GM19328 (cell line): ENCODE measurements around the gene GATAD1.
"Not testable (repeated sequence)": the region's sequence is repeated elsewhere in the genome, so short reads cannot be mapped to it uniquely, and the experiment has no call there.

ENCODE experiments used
- ATAC-seq: cut with Tn5 transposase; IDR thresholded peaks from one replicate; pipeline ENCODE4 v1.9.1; 2021; ENCODE audit warnings: mild to moderate bottlenecking, moderate library complexity; ENCODE audit not compliant: unreplicated experiment

The GATAD1 gene

DNA sequence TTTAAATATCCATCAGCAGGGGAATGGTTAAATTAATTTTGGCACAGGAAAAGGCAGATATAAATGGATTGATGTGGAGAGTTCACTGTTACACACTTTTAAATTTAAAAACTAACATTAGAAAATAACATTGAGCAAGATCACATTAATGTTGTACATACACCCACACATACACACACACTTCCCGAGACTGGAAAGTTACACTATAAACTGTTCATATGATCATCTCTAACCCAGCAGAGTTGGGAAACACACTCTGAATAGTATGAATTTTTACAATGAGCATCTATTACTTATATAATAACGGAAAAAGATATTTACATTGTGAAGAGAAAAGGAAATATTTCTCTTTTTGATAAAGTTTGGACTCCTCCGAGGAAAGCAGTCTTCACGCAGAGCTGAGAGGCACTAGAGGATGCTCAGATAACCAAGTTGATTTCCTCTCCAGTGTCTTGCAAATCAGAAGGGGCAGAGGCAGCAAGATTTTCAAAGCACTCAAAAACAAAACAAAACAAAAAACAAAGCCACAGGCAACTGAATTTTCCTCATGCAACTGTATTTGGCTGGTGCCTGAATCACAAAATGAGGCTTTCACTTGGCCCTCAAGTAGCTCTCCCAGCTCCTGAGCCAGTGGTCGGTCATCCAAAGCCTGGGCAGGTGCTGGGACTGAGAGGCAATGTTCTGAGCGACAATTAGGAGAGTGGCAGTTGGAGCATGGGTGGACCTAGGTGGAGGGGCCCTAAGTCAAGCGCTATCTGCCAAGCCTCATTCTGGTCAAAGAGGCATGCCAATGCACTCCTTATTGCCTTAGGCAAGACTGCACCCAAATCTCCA is 10.5 kb upstream of the GATAD1 start:
- ATAC-seq: no peak

DNA sequence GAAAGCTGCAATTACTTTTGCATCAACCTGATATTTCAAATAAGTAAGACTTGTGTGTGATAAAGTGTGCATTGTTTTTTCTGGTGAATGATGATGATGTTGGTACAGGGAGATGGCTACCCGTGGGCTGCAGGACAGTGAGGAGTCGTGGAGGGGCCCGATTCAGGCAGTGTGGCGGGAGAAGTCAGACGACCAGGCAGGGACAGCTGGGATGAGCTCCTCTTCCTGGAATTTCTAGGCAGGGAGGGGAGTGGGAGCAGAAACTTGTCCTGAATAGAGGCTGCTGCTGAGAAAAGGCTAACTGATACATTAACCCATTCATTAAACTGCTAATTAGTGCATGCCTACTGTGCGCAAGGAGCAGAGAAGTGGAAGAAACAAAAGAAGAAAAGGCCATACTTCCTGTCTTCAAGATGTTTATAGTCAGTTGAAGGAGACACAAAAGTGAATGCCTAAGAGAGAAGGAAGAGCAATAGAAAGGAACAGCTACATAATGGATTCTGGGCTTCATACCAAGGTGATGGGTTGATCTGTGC is 9.3 kb upstream of the GATAD1 start:
- no peak for ATAC-seq

DNA sequence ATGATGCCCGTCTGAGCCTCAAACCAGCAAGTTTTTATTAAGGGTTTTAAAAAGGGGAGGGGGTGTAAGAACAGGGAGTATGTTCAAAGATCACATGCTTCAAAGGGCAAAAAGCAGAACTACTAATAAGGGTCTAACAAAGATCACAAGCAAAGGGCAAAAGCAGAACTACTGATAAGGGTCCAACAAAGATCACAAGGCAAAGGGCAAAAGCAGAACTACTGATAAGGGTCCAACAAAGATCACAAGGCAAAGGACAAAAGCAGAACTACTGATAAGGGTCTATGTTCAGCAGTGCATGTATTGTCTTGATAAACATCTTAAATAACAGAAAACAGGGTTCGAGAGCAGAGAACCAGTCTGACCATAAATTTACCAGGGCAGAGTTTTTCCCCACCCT is 4.6 kb upstream of the GATAD1 start:
- ATAC-seq: not testable (repeated sequence)

DNA sequence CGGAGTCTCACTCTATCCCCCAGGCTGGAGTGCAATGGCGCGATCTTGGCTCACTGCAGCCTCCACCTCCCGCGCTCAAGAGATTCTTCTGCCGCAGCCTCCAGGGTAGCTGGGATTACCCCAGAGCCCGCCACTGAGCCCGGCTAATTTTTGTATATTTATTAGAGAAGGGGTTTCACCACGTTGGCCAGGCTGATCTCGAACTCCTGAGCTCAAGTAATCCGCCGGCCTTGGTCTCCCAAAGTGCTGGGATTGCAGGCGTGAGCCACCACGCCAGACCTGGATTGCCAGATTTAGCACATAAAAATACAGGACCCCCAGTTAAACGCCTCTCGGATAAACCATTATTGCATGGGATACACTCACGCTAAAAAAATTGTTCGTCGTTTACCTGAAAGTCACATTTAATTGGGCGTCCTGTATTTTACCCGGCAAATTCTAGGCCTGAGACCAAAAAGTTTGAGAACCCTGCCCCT is 375 bp upstream of the GATAD1 start:
- no peak for ATAC-seq

DNA sequence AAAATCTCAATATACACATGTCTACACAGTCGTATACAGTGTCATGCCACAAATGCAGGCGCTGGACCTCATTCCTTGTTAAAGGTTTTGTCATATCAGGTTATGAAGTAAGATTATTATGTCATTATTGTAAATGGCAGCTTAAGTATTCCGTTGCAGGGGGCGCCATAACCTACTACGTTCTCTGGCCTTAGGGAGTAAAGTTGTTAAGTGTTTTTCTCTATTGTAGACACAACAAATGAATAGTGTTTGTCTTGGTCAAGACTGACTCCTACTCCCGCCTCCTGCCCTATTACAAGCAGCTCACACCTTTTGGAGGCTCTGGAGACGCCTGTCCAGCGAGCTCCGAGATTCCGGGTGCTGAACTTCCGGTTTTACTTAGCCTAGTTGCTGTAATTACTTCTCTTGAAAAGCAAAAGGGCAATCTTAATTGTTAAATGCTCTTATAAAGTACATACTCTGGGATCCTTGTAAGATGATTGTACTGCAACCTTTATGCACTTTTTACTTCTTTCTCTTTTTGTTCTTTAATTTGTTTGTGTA is 994 bp downstream of the GATAD1 start:
- peak; percentile 35 for ATAC-seq

DNA sequence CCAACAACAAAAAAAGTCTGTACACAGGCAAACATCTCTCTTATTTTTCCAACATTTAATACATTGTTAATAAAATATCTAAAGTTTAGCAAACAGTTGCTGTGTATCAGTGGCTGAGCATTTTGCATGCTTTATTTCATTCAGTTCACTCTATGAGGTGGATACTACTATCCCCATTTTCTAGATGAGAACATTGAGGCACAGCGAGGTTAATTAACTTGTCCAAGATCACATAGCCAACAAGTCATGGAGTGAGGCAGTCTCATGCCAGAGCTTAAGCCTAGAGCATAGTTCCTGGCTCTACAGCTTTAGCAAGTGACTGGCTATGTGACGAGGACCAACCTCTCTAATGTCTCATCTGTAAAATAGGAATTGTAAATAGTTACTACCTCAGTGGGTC is 4.4 kb downstream of the GATAD1 start:
- no peak for ATAC-seq

DNA sequence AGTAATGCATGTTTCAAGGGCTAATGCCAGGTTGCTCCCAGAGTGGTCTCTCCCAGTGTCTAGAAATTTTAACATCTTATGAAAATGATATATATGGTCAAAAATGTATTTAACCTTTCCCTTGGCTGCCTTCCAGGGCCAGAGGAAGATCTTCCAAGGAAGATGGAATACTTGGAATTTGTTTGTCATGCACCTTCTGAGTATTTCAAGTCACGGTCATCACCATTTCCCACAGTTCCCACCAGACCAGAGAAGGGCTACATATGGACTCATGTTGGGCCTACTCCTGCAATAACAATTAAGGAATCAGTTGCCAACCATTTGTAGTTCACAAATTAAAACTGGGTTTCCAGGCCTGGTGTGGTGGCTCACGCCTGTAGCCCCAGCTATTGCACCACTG is 9.0 kb downstream of the GATAD1 start:
- ATAC-seq: no peak

DNA sequence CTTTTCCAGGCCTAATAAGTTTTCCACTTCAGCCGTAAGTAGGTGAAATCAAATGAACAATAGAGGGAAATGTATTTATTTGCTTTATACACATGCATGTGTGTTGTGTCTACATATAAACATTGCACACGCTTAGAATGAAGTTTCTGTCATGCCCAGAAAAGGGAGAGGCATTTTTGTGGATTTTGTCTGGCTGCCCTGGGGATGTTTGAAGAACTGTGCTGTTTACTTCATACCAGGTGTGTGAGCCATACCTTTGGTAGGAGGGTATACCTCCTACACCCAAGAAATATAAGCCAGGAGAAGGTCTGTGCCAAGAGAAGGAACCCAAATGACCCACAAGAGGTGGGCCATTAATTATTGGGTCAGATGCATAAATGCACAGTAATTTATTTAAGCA is 12.8 kb downstream of the GATAD1 start:
- no peak for ATAC-seq

DNA sequence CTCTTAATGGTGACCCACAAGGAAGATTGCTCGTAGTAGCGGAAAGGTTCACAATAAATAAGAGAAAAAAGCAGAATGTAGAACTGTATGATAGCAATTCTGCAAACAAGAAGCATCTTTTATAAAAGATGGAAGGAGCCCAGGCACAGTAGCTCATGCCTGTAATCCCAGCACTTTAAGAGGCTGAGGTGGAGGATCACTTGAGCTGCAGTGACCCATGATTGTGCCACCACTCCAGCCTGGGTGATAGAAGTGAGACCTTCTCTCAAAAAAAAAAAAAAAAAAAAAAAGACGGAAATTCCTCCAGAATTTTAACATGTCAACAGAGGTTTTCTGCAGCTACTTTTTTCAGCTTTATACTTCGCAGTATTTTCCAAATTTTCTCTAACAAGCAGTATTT is 13.2 kb downstream of the GATAD1 start:
- ATAC-seq: no peak

DNA sequence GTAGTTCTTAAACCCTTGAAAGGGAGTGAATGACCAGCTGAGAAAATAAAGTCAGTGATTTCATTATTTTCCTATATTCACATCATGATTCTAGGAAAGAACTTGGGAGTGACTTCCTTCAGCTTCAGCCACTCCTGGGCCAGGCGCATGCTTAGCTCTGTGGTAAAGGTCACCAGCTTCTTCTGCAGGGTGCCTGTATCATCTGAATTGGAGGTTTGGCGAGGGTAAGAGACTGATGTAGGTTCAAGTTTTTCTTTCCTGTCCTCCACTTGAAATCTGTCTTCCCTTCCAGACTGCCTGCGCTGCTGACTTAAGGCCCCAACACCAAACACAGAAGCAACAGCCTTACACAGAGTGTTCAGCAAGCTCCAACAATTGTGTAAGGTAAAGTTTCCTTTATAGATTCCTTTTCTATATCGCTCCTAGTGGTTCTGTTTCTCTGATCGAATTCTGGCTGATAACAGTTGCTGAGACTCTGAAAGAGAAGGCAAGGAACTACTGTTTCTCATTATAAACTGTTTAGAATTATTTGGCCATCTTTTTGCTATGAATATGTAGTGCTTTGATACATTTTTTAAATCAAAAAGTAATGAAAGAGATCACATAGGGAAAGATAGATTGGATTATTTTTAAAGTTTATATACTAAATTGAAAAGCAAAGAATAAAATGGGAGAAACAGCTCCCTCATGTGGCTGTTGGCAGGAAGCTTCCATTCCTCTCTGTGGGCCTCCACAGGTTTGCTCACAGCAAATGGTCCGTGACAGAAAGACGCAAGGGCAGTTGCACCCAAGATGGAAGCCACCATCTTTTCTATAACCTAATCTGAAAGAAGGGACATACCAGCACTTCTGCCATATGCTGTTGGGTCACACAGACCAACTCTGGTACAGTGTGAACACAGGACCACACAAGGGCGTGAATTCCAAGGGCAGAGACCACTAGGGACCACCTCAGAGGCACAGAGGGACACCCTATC is 14.0 kb downstream of the GATAD1 start:
- ATAC-seq: peak; percentile 86

DNA sequence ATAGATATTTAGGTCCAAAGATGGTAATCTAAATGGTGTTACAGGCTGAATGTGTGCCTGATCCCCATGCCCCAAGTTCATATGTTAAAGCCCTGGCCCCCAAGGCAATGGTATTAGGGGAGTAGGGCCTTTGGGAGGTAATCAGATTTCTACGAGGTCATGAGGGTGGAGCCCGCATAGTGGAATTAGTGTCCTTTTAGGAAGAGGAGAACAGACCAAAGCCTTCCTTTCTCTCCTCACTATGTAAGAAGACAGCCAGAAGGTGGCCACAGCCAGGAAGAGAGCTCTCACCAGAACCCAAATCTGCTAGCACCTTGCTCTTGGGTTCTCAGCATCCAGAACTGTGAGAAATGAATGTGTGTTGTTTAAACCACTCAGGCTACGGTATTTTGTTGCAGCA is 15.3 kb downstream of the GATAD1 start:
- ATAC-seq: no peak

DNA sequence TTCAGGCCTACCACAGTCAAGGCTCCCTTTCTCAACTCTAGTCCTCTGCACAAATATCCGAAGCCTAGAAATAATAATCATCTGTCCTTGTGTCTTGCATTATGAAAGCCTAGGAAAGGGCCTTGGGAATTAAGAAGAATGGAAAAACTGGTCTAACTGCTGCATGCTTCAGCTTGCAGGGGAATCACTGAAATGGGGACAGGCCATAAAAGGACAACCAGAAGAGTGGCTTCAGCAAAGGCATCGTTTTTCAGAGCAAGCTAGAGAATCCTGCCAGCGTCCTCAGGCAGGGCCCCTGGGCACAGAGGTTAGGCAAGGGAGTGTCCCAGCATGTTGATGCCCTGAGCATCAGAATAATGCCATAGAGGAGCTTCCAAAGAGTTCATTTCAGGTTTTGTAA is 17.2 kb downstream of the GATAD1 start:
- ATAC-seq: no peak

DNA sequence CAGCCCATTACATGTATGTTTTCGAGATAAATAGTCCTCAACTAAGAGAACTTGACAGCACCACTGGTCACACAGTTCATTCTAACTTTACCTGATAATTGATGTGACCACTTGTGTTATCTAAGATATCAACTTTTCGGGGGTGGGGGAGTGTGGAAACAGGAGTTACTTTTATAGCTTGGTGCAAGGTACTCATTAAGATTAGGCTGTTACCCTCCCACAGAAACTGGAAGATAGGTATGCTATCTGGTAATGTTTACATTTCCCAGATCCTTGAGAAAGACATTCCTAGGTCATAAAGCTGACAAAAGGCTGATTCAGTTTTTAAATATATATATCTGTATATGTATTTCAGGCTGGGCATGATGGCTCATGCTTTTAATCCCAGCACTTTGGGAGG is 19.4 kb downstream of the GATAD1 start:
- no peak for ATAC-seq

DNA sequence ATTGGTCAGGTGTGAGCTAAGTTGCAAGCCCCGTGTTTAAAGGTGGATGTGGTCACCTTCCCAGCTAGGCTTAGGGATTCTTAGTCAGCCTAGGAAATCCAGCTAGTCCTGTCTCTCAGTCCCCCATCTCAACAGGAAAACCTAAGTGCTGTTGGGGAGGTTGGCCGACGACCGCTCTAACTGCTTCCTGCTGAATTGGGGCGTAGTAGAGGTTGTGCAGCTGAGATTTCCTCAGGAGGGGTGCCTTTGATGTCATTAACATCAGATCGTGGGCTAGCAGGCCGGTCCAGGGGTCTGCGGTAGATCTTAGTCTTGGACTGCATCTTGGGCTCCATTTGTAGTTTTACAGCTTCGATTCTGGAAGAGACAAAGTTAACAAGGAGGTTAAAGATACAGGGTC is 21.3 kb downstream of the GATAD1 start:
- not testable (repeated sequence) for ATAC-seq

DNA sequence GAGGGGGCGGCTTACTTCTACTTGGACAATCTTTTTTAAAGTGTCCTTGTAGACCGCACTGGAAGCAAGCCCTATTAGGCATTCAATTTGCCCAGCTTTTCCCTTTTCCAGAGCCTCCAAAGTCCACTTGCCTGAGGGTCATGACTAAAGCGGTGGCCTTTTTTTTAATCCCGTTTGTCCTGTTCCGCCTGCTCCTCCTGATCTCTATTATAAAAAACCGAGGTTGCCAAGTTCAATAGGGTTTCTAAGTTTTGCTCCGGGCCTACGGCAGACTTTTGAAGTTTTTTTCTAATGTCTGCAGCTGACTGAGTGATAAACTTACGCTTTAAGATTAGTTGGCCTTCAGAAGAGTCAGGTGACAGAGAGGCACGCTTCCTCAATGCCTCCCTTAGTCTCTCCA is 26.7 kb downstream of the GATAD1 start:
- not testable (repeated sequence) for ATAC-seq

DNA sequence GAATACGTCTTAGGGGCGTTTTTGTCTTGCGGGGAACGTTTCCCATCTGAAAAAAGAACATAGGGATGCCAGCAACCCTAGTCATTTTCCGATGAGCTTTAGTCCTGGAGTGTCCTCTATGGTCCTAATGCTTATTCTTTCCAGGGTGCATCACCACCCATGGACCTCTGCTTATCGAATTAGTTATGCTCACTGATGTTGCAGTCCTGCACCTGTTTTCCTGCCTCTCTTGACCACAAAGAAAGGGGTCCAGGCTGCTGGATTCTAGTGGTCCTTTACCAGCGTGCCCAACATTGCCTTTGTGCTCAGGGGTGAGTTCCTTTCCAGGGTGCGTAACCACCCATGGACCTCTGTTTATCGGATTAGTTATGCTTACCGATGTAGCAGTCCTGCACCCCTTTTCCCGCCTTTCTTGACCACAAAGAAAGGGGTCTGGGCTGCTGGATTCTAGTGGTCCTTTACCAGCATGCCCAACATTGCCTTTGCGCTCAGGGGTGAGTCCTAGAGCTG is 28.0 kb downstream of the GATAD1 start:
- ATAC-seq: not testable (repeated sequence)

DNA sequence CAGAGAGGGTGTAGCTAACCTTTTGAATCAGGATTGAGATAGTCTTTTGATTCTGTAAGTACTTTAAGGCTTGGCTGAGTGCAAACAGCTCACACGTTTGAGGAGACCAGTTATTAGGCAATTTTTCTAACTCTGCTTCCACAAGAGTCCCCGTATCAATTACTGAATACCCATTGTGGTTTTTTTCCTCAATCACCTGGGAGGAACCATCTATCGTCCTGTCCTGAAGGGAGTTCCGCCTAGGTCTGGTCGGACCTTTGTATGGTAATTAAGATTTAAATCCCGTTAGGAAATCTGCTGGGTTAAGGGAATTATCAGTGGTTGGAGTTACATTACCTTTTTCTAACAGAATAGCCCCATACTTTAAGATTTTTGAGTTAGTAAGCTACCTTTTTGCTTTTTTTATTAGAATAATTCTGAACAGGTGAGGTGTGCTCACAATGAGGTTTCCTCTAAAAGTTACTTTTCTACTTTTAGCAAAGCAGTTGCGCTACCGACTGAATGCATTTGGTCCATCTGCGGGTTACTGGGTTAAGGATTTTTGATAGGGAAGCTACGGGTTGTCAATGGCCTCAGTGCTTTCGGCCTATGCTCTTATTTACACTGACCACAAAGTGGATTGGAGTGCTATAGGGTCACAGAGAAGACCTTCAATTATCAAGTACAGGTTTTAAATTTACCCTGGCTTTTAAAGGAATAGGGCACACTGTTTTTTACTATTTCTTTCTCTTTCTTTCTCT is 28.7 kb downstream of the GATAD1 start:
- not testable (repeated sequence) for ATAC-seq

DNA sequence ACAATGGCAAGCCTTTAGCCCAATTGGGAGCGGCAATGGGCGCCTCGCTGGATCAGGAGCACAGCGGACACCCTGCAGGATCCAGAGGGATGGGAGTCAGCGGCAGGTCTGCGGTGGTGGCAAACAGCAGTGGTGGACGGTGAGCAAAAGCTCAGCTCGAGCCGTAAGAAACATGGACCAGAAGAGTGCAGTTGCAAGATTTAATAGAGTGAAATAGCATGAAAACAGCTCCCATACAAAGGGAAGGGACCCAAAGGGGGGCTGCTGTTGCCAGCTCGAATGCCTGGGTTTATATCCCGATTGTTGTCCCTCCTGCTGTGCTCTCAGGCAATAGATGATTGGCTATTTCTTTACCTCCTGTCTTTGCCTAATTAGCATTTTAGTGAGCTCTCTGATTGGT is 30.4 kb downstream of the GATAD1 start, which contains the start of gene ERVW-1:
TSS of gene ERVW-1 (minus strand) at position 266 of the 400 bp plus-strand sequence. CDS start 7,565 bp downstream, outside the sequence.
- ATAC-seq: not testable (repeated sequence)

DNA sequence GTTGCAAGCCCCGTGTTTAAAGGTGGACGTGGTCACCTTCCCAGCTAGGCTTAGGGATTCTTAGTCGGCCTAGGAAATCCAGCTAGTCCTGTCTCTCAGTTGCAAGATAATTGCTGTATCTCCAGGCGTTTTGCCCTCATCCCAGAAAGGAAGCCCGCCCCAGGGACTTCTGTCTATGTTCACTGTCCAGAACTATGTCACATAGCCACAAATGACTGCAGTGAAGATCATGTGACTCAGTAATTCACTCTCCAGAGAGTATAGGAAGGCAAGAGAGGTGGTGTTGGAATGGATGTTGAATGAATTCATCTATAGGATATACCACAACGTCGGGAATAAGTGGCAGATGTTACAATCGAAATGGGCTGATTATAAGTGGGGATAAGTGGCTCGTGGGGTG is 30.8 kb downstream of the GATAD1 start:
- no peak for ATAC-seq

DNA sequence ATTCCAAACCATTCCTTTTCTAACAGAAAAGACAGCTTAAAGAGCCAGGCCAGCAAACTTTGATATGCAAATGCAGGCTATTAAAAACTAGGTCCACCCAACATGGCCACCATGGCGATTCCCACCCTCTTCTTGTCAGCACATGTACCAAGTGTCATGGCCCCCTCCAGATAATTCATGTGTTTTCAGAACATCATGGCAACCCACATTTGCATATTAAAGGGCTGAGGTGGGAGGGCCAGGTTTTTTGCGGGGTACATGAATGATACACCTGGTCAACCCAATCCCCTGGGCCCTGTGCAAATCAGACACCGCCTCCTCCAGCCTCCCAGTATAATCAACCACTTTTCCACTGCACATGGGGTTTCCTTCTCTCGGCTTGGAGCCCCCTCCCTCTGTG is 31.4 kb downstream of the GATAD1 start:
- no peak for ATAC-seq
